CD4-positive, alpha-beta T cell treated with Interleukin-17A for 1 hour (primary cell): Measurements from ENCODE around the gene MKX.

Source experiments
- DNase-seq: peaks from one replicate; pipeline ENCODE4 v3.0.0-alpha.2; 2020

The MKX gene

GRCh38 chr10:27742195-27743011 lies 3.2 kb downstream of the MKX start:
- peak; percentile 78 for DNase-seq

GRCh38 chr10:27741173-27742091 lies 4.2 kb downstream of the MKX start:
- DNase-seq, result no peak

DNA sequence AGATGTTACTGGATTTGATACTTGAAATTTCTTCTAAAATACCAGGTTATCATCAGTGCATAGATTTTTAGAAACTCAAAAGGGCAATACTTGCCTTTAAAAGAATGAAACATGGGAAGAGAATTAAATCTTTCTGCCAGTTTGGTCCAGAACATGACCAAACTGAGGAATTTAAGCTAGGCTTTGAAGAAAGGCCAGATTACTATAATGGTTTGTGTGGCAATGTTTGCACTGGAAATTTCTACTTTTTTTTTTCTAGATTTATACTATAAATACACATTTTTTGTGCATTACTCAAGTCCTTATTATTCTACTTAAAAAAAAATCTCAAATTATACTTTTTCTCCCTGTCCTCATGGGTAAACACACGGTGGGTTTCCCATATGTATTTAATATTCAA lies 9.2 kb downstream of the MKX start:
- DNase-seq, result no peak

- DNase-seq, result no peak
Measured at GRCh38 chr10:27730041-27730440, 15.6 kb downstream of the MKX start.

- no peak for DNase-seq
Measured at GRCh38 chr10:27728338-27728737, 17.3 kb downstream of the MKX start.

DNA sequence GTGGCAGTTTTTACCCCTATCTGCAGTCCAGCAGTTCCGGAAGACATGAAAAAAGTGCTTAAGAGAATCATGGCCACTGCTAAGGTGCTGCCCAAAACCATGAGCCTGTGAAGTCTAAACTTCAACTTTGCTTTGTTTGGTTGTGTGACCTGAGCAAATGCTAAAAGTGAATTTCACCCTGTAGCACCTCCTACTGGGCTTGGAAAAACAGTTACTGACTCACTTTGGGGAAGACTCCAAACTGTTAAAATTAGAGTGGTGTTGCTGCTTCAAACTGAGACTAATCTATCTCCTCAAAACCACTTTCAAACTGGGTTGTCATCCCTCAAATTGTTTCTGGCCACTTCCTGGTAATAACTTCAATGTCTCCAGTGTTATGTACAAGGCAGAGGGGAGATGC lies 21.3 kb downstream of the MKX start:
- DNase-seq, result no peak

GRCh38 chr10:27723436-27723835 lies 22.2 kb downstream of the MKX start:
- DNase-seq, result no peak

DNA sequence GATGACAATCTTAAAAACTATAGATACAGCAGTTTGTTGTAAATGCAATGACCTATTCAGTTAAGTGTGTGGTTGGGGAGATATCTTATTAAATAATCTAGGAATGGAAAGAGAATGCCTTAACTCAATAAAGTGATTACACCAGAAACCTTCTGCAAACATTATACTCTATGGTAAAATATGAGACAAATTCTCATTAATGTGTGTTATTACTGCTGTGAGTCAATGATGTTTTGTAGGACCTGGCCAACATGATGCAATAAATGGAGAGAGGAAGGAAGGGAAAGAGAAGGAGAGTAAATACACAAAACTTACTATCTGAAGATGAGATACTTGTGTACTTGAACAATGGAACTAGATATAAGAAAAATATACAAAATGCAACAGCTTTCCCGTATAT lies 25.1 kb downstream of the MKX start:
- no peak for DNase-seq

- DNase-seq, result no peak
Measured at GRCh38 chr10:27719052-27719451, 26.6 kb downstream of the MKX start.

DNA sequence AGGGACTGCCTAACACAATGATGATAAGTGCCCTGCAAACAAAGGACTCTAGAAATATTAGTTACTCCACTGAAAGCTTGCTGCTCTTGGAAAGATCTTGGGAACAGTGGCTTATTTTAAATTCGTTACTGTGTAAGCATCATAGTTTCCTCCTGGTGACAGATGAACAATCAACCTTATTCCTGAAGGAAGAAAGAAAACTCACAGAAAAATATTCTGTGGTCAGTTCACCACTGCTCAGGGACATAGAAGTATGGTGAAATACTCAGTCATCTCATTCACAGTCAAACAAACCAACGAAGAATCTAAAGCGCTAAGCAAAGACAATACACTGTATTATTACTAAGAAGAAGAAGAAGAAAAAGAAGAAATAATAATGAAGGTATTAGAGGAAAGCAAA lies 27.8 kb downstream of the MKX start:
- no peak for DNase-seq

DNA sequence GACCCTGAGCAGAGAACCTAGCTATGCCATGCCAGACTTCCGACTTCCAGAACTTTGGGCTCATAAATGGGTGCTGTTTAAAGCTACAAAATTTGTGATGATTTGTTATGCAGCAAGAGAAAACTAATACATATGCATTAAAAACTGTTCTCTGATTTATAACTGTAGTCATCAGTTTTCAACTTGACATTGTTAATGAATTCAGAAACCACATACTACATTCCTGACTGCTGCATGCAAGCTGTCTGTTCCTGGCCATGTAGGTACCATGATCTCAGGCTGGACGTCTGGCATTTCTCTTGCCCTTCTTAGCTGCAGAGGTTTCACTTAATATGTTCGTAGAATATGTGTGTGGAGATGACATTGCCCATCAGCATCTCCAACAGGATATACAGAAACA lies 28.4 kb downstream of the MKX start:
- no peak for DNase-seq

GRCh38 chr10:27716521-27716920 lies 29.1 kb downstream of the MKX start:
- no peak for DNase-seq

DNA sequence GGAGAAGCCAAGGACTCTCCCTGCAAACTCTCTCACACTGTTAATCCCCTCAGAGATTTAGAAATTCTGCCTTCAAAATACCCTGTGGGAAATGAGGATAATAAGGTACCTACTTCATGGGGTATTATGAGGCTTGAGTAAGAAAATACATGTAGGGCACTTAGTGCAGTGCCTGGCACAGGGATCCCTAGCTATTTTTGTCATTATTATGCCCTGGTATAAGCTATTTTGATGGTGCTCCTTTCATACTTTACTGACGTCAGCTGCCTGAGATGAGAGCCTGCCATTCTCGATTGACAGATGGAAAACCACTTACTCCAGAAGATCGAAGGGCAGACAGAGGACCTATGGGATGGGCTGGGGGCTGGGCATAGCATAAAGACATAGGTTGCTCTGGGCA lies 30.1 kb downstream of the MKX start:
- DNase-seq, result no peak

DNA sequence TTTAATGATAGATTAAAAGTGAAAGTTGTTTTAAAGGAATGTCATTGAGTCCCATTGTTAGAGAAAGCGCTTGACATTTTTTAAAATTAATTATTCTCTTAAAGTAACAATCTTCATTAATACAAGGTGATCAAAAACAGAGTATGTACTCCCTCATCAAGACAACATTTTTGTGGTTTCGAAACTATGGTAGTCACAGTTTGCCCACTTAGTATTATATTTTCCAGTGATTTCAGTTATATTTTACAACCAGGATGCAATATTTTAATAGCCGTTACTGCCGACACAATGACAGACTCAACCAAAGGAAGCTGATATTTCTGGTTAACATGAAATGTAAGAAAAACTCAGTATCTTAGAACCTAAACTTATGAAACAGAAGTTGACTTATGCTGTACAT lies 31.3 kb downstream of the MKX start:
- no peak for DNase-seq

DNA sequence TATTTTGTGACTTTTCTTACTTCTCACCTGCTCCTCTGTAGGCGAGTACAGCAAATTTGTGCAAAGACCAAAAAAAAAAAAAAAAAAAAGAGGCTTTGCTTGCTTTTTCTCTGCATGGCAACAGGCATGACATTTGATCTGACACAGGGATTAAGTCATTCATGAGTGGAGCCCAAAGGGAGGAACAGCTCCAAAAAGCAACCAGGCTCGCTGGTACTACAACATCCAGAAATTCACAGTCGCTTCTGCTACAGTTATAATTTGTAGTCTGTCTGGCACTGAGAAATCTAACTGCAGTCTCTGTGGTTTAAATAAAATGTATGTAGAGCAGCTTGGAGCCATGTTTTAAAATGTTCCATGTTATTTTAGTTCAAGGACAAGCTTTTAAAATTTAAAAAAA lies 31.7 kb downstream of the MKX start:
- no peak for DNase-seq

GRCh38 chr10:27710014-27710413 lies 35.6 kb downstream of the MKX start:
- DNase-seq, result no peak

DNA sequence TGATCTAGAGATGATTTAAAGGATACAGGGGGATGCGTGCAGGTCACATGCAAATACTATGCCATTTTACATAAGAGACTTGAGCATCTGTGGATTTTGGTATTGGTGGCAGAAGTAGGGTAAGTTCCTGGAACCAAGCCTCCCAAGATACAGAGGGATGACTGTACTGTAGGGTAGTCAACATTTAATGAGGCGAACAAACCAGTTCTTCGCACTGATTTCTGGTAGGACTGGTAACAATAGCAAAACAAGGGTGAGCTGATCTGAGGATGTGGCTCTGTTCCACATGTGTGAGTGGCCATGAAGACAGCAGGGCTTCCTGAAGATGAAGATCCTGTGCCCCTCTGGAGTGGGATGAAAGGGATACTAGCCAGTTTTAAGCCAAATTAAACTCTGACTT lies 36.3 kb downstream of the MKX start:
- DNase-seq, result no peak

DNA sequence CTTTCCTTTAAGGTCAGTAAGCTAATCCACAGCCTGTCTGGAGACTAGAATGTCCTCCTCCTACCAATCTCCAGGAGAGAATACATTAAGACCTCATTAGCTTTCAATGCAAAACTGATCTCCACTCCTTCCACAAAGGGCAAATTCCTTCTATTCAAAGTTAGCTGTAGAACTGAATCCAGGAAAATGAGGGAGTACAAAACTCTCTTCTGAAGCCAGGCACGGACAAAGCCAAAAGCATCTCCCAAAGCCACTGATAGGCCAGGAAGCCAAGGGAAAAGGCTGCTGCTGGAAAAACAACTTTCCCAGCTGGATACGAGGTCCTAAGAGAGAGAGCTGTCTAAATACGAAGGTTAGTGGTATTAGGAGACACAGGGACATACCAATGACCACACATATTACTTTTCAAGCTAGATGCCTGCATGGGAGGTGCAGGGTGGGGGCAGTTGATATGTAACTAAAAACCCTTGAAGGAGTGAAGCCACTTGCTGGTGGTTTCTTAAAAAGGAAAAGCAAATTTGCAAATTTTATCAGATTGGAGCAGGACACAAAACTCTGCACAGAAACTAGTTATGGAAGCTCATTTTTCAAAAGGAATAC lies 43.6 kb downstream of the MKX start:
- DNase-seq, result no peak

DNA sequence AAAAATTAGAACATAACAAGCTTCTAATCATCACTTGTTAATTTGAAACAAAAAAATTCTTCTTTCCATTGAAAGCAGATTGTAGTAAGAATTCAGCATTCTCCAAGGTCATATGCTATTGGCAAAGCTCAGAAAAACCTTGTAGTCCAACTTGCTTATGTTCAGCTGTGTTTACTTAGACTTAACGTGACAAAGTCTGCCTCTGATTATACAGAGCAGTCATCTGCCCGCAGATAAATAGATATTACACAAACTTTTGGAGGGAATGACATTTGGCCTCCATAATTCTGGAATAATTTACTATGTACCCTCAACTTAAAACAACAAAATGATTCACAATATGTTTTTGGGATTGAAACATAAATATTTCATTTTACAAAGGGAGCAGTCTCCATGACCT lies 45.8 kb downstream of the MKX start:
- DNase-seq, result no peak

DNA sequence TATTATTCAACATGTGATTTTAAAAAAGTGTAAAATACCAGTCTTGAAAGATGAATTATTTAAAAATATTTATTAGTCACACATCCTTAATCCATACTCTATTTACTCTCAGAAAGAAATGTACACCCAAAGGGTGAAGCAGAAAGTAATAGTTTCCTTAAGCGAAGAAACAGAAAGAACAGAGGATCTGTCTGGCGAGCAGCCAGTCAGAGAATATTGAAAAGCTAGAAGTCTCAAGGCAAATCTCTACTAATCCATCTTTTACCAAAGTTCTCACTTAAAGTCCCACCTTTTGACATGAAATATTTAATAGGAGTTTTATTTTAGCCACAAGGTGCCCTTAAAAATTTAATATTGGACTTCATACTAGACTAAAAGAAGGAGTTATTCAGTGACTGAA lies 46.7 kb downstream of the MKX start:
- no peak for DNase-seq

GRCh38 chr10:27696466-27696865 lies 49.2 kb downstream of the MKX start:
- DNase-seq, result no peak

DNA sequence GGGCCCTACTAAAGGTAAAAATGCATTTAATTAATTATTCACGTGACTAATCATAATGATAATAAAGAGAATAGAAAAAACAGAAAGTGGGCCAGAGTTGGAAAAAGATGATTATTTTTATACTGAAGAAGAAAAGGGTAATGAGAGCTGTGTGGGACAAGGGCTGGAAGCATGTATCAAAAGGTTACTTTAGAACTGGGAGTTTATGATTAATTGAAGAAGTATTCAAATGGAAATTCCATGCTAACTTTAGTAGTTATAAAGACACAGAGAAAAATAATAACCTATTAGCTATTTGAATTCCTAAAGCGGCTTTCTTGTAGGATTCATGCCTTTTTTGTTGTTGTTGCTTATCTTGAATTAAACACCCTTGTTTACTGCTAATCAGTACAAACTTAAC lies 49.9 kb downstream of the MKX start:
- DNase-seq, result no peak

DNA sequence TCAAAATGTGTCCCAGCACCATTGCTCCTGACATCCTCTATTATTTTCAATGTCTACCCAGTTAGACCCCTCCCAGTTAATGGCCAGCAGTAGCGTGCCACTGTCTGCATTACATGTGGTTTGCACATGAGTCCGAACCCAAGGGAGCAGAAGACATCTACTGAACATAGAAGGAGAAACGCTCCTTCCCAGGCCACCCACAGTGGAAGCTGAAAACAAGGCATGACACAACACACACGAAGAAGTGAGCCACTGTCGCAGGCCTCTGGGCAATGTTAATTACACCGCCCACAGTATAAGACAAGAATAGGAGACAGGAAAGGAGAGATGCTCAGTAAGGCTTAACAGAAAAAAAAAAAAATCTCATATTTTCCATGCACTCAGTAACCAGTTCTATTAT lies 50.5 kb downstream of the MKX start:
- no peak for DNase-seq

GRCh38 chr10:27692663-27693062 lies 53.0 kb downstream of the MKX start:
- DNase-seq, result no peak
